Measurements from ENCODE around the gene FKBP15. TPM values are rescaled to one million over a fixed set of nuclear protein-coding genes. Genes with fewer than 3 reads are reported as not detected.

Gene FKBP15
- total RNA-seq, 1 donor from 2014 or later: 27.6 TPM

DNA sequence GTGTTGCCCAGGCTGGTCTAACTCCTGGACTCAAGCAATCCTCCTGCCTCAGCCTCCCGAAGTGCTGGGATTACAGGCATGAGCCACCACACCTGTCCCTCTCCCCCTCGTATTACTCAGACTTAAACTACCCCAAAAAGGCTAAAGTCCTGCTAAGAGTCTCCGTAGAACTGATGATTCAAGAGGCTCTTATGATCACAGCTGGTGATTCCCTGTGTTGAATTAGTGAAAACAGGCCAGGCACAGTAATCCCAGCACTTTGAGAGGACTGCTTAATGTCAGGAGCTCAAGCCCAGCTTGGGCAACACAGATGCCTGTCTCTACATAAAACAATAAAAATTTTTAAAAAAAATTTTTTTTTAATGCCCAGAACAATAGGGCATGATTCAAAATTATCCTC, 45.1 kb upstream of the FKBP15 start:
- no peak overlapping the region for H3K4me3 Mint-ChIP-seq (ENCODE audit: unreplicated experiment)
- H3K27me3 Mint-ChIP-seq (ENCODE audit: low read depth): no peaks in the 10 kb centered on the region
- H3K9me3 Mint-ChIP-seq (ENCODE audit: low read depth): no peaks in the 10 kb centered on the region
- peaks cover 19% of the 10 kb centered on the region for H3K36me3 Mint-ChIP-seq (ENCODE audit: low read depth)
- peaks cover 4% of the 10 kb centered on the region for H3K4me1 Mint-ChIP-seq (ENCODE audit: low read depth)
- no peak for TF ChIP-seq CTCF (IDR thresholded peaks at IDR 0.05)
- no peak for DNase-seq (ENCODE audit: low spot score)
- no peak overlapping the region for H3K27ac Mint-ChIP-seq (ENCODE audit: unreplicated experiment)

GRCh38 chr9:113261917-113262671, 41.0 kb upstream of the FKBP15 start:
- Mint-ChIP-seq H3K36me3 (ENCODE audit: low read depth) (peaks cover 23% of the 10 kb centered on the region), H3K27ac (ENCODE audit: unreplicated experiment) (no peak overlapping the region), H3K27me3 (ENCODE audit: low read depth) (no peaks in the 10 kb centered on the region), H3K4me3 (ENCODE audit: unreplicated experiment) (no peak overlapping the region), H3K9me3 (ENCODE audit: low read depth) (no peaks in the 10 kb centered on the region), H3K4me1 (ENCODE audit: low read depth) (peaks cover 4% of the 10 kb centered on the region)
- no peak for TF ChIP-seq CTCF (IDR thresholded peaks at IDR 0.05)
- no peak for DNase-seq (ENCODE audit: low spot score)

DNA sequence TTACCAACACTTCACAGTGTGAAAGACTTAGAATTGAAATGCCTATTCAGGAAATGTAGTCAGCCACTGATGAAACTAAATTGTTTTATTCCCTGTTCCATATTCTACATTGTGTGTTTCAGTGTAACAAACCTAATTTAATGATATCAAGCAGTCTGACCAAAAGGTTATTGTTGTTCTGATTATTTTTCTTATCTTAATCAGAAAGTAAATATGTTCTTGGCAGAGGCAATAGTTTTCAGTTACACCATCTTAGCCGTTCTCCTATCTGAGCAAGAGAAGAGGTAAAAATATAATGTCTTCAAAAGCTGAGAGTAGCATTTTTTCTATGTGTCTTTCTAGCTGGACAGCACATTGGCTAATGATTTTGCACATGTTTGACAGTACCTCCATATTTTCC, 37.2 kb upstream of the FKBP15 start:
- peaks cover 21% of the 10 kb centered on the region for H3K36me3 Mint-ChIP-seq (ENCODE audit: low read depth)
- H3K9me3 Mint-ChIP-seq (ENCODE audit: low read depth): no peaks in the 10 kb centered on the region
- H3K27me3 Mint-ChIP-seq (ENCODE audit: low read depth): no peaks in the 10 kb centered on the region
- no peak overlapping the region for H3K27ac Mint-ChIP-seq (ENCODE audit: unreplicated experiment)
- no peak overlapping the region for H3K4me3 Mint-ChIP-seq (ENCODE audit: unreplicated experiment)
- no peak for TF ChIP-seq CTCF (IDR thresholded peaks at IDR 0.05)
- H3K4me1 Mint-ChIP-seq (ENCODE audit: low read depth): peaks cover 4% of the 10 kb centered on the region
- DNase-seq (ENCODE audit: low spot score): no peak

DNA sequence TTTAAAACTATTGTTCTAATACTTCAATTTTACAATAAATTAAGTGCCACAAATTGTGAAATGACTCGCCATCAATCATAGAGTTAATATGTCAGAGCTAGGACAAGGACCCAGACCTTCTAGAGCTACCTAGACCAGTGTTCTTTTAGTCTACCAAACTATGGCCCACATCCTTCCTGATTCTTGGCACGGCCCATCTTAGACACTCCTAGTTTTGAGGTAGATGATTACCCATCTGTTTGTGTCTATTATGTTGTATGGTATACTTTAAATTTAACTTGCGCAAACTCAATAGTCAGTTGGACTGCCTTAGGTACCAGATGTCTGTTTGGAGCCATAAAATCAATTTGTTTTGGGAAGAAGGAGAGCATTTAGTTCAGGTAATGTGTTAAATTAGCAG, 36.8 kb upstream of the FKBP15 start:
- Mint-ChIP-seq H3K27me3 (ENCODE audit: low read depth) (no peaks in the 10 kb centered on the region), H3K4me3 (ENCODE audit: unreplicated experiment) (no peak overlapping the region), H3K9me3 (ENCODE audit: low read depth) (no peaks in the 10 kb centered on the region), H3K36me3 (ENCODE audit: low read depth) (peaks cover 21% of the 10 kb centered on the region), H3K27ac (ENCODE audit: unreplicated experiment) (no peak overlapping the region), H3K4me1 (ENCODE audit: low read depth) (peaks cover 4% of the 10 kb centered on the region)
- no peak for DNase-seq (ENCODE audit: low spot score)
- TF ChIP-seq CTCF (IDR thresholded peaks at IDR 0.05): no peak

- no peak overlapping the region for H3K4me3 Mint-ChIP-seq (ENCODE audit: unreplicated experiment)
- peaks cover 2% of the 10 kb centered on the region for H3K9me3 Mint-ChIP-seq (ENCODE audit: low read depth)
- H3K27me3 Mint-ChIP-seq (ENCODE audit: low read depth): no peaks in the 10 kb centered on the region
- H3K27ac Mint-ChIP-seq (ENCODE audit: unreplicated experiment): no peak overlapping the region
- DNase-seq (ENCODE audit: low spot score): no peak
- no peak for TF ChIP-seq CTCF (IDR thresholded peaks at IDR 0.05)
- no peaks in the 10 kb centered on the region for H3K4me1 Mint-ChIP-seq (ENCODE audit: low read depth)
- peaks cover 18% of the 10 kb centered on the region for H3K36me3 Mint-ChIP-seq (ENCODE audit: low read depth)
These were observed 34.4 kb upstream of the FKBP15 start for GRCh38 chr9:113255438-113255837.
